Esophagus squamous epithelium (tissue), 4 donors: ENCODE data around the gene RNU11. TPM values are rescaled to one million over a fixed set of nuclear protein-coding genes. Genes with fewer than 3 reads are reported as not detected.

Experiments used
- small RNA-seq, 4 donors: library from RNA; depleted of rRNA; stranded (forward); fragments of <200 nt; gene quantifications; one replicate each; pipeline ENCODE3, GENCODE V24; 2016
- total RNA-seq, 4 donors: library from RNA; depleted of rRNA; stranded (reverse); fragments of >200 nt; gene quantifications; one replicate each; pipeline ENCODE4 v1.1.0, GENCODE V29; 2016

Gene RNU11
- total RNA-seq, 4 donors from 2014 or later, result not detected

Small RNA genes within 50 kb of the gene (small RNA-seq; reads per million reads assigned to genes)
- 0 reads per million in 4 donors for gene RF00422
- 0 reads per million in 4 donors for gene RNU11

Other genes with a start within 250 kb of the RNU11 start
- 10 to 100 TPM; 25.6 to 46.6 (median 35.8) TPM for gene RCC1, start 142.6 kb upstream of the RNU11 start, total RNA-seq
- 10 to 100 TPM; 12.4 to 21.4 (median 16.4) TPM for gene TRNAU1AP, start 95.5 kb upstream of the RNU11 start, total RNA-seq
- 1 to 10 TPM in 1 of 4 donors, under 1 TPM in 2, not detected in 1; 0.21 to 2.5 (median 0.83) TPM for gene RAB42, start 56.3 kb upstream of the RNU11 start, total RNA-seq
- 10 to 100 TPM in 3 of 4 donors, 1 to 10 TPM in 1; 7.6 to 20.1 (median 13.1) TPM for gene TAF12, start 5.5 kb upstream of the RNU11 start, total RNA-seq
- 10 to 100 TPM in 1 of 4 donors, 1 to 10 TPM in 3; 4.0 to 12.8 (median 9.0) TPM for gene GMEB1, start 20.2 kb downstream of the RNU11 start, total RNA-seq
- gene YTHDF2, start 88.3 kb downstream of the RNU11 start, total RNA-seq, result 10 to 100 TPM; 55.0 to 66.2 (median 60.7) TPM
- not detected for gene OPRD1, start 163.6 kb downstream of the RNU11 start, total RNA-seq